CD4-positive, alpha-beta T cell (primary cell): ENCODE measurements around the gene NPAS3. TPM values are rescaled to one million over a fixed set of nuclear protein-coding genes. Genes with fewer than 3 reads are reported as not detected.

Experiments
- ATAC-seq: fragments of 200-7000 bp; cut with Tn5 transposase; one replicate; pipeline ENCODE4 v1.10.0; 2022; ENCODE audit warnings: mild to moderate bottlenecking; ENCODE audit not compliant: poor library complexity
- CTCF ChIA-PET: fragments of 350-600 bp; sonication (Branson Sonifier 250); formaldehyde crosslinking; loops from one replicate; lab custom pipeline; 2021; ENCODE audit warnings: antibody characterized with exemption, inconsistent platforms; lab: Charles Lee
- POLR2A ChIA-PET: fragments of 350-600 bp; sonication (Branson Sonifier 250); formaldehyde crosslinking; loops from one replicate; lab custom pipeline; 2021; ENCODE audit warnings: antibody characterized with exemption, inconsistent platforms; lab: Charles Lee
- DNase-seq, 14 experiments: peaks; one replicate each; pipeline ENCODE4 v3.0.0-alpha.2; 2013 to 2020; ENCODE audit warnings: mixed read lengths in 2 of 14
- H3K27ac ChIP-seq, 2 donors: one replicate each; pipeline versions ENCODE4 v1.5.1 to v1.7.0; 2013; ENCODE audit warnings: low read length in 2 of 2, low read depth in 1 of 2, mild to moderate bottlenecking in 1 of 2
- H3K27me3 ChIP-seq, 2 experiments: 1 replicate in 1 of 2; 2 replicates in 1 of 2; pipeline versions ENCODE4 v1.6.1 to v1.7.0; 2013; ENCODE audit warnings: low read length in 2 of 2, control low read depth in 1 of 2, mild to moderate bottlenecking in 1 of 2, moderate library complexity in 1 of 2; ENCODE audit not compliant: insufficient read depth in 2 of 2, control insufficient read depth in 1 of 2
- H3K36me3 ChIP-seq: one replicate; pipeline ENCODE4 v1.6.1; 2013; ENCODE audit warnings: low read length, control low read depth; ENCODE audit not compliant: insufficient read depth
- H3K4me1 ChIP-seq: one replicate; pipeline ENCODE4 v1.6.1; 2013; ENCODE audit warnings: low read length, control low read depth; ENCODE audit not compliant: insufficient read depth
- H3K4me3 ChIP-seq: one replicate; pipeline ENCODE4 v1.5.1; 2013; ENCODE audit warnings: mild to moderate bottlenecking, low read length, moderate library complexity
- H3K9me3 ChIP-seq, 2 experiments: 1 replicate in 1 of 2; 2 replicates in 1 of 2; pipeline versions ENCODE4 v1.6.1 to v1.7.0; 2013; ENCODE audit warnings: low read length in 2 of 2, mild to moderate bottlenecking in 2 of 2, control low read depth in 1 of 2, moderate library complexity in 1 of 2; ENCODE audit not compliant: control insufficient read depth in 1 of 2, insufficient read depth in 1 of 2
- H3K27ac Mint-ChIP-seq: one replicate; pipeline ENCODE4 v1.8.0; 2020; ENCODE audit warnings: mixed read lengths
- H3K27me3 Mint-ChIP-seq: one replicate; pipeline ENCODE4 v1.8.0; 2021; ENCODE audit warnings: mixed read lengths
- H3K36me3 Mint-ChIP-seq: one replicate; pipeline ENCODE4 v1.8.0; 2021; ENCODE audit warnings: low read depth, mixed read lengths
- H3K4me1 Mint-ChIP-seq: one replicate; pipeline ENCODE4 v1.8.0; 2021; ENCODE audit warnings: low read depth, mixed read lengths
- H3K4me3 Mint-ChIP-seq: one replicate; pipeline ENCODE4 v1.8.0; 2020; ENCODE audit warnings: mild to moderate bottlenecking, mixed read lengths
- H3K9me3 Mint-ChIP-seq: one replicate; pipeline ENCODE4 v1.8.0; 2020; ENCODE audit warnings: mixed read lengths
- CTCF ChIP-seq: fragments of 200-600 bp; IDR thresholded peaks from one replicate; pipeline ENCODE4 v1.8.0; 2022; ENCODE audit warnings: antibody characterized with exemption, mild to moderate bottlenecking
- intact Hi-C, 2 experiments: fragments of 100-400 bp; cut with DNase I in 1 of 2; cut with micrococcal nuclease in 1 of 2; formaldehyde crosslinking; loops; one replicate each; pipeline versions ENCODE4 v1.15.1 to v1.9.0; 2023 to 2025; cut with DNase I, micrococcal nuclease
- total RNA-seq, 174 experiments: library from RNA in 2 of 174; stranded (reverse) in 2 of 174; gene quantifications; one replicate each; pipeline ENCODE4 v1.2.3 and lab custom pipeline; 2021 to 2026

The NPAS3 gene
- total RNA-seq, 2 experiments from 2014 or later = not detected

GRCh38 chr14:33490555-33490954 lies 551.9 kb downstream of the NPAS3 start:
- CTCF ChIA-PET = no interaction called here
- H3K36me3 Mint-ChIP-seq = no peaks in the 10 kb centered on the region
- H3K27me3 ChIP-seq = no peaks in the 10 kb centered on the region
- H3K4me1 Mint-ChIP-seq = no peaks in the 10 kb centered on the region
- H3K9me3 Mint-ChIP-seq = peaks cover 1% of the 10 kb centered on the region
- no peak for TF ChIP-seq CTCF
- peaks cover 3 to 7% of the 10 kb centered on the region in 2 experiments for H3K9me3 ChIP-seq
- intact Hi-C loops = no loop called here
- no peak for DNase-seq
- no peak overlapping the region for H3K27ac ChIP-seq
- H3K4me3 Mint-ChIP-seq = no peak overlapping the region
- POLR2A ChIA-PET = no interaction called here
- H3K36me3 ChIP-seq = no peaks in the 10 kb centered on the region
- H3K4me1 ChIP-seq = no peaks in the 10 kb centered on the region
- H3K4me3 ChIP-seq = no peak overlapping the region
- no peak overlapping the region for H3K27ac Mint-ChIP-seq
- ATAC-seq = no peak
- peaks cover 5% of the 10 kb centered on the region for H3K27me3 Mint-ChIP-seq

- Mint-ChIP-seq H3K27ac (no peak overlapping the region), H3K4me3 (no peak overlapping the region), H3K4me1 (no peaks in the 10 kb centered on the region), H3K36me3 (no peaks in the 10 kb centered on the region), H3K9me3 (peaks cover 4% of the 10 kb centered on the region), H3K27me3 (peaks cover 5% of the 10 kb centered on the region)
- no peaks in the 10 kb centered on the region for H3K27me3 ChIP-seq
- POLR2A ChIA-PET = no interaction called here
- no peak overlapping the region for H3K27ac ChIP-seq
- H3K4me1 ChIP-seq = no peaks in the 10 kb centered on the region
- peaks cover 3 to 7% of the 10 kb centered on the region in 2 experiments for H3K9me3 ChIP-seq
- no peak for TF ChIP-seq CTCF
- no peak for ATAC-seq
- H3K4me3 ChIP-seq = no peak overlapping the region
- H3K36me3 ChIP-seq = no peaks in the 10 kb centered on the region
- intact Hi-C loops = no loop called here
- CTCF ChIA-PET = no interaction called here
- DNase-seq = no peak
Measured at GRCh38 chr14:33491112-33491511, 552.4 kb downstream of the NPAS3 start.

- Mint-ChIP-seq H3K36me3 (no peaks in the 10 kb centered on the region), H3K27me3 (peaks cover 5% of the 10 kb centered on the region), H3K4me3 (no peak overlapping the region), H3K27ac (no peak overlapping the region), H3K4me1 (no peaks in the 10 kb centered on the region), H3K9me3 (peaks cover 4% of the 10 kb centered on the region)
- Histone ChIP-seq H3K27ac (no peak overlapping the region), H3K36me3 (no peaks in the 10 kb centered on the region), H3K4me3 (no peak overlapping the region), H3K4me1 (no peaks in the 10 kb centered on the region), H3K9me3 (peaks cover 3 to 7% of the 10 kb centered on the region in 2 experiments), H3K27me3 (no peaks in the 10 kb centered on the region)
- ATAC-seq (no peak), DNase-seq (no peak)
- CTCF ChIA-PET = no interaction called here
- POLR2A ChIA-PET = no interaction called here
- TF ChIP-seq CTCF = no peak
- intact Hi-C loops = no loop called here
Measured at GRCh38 chr14:33492491-33492890, 553.8 kb downstream of the NPAS3 start.
